HG02970 (cell line): ENCODE data around the gene DIP2C.
"Not testable (repeated sequence)": the region's sequence is repeated elsewhere in the genome, so short reads cannot be mapped to it uniquely, and the experiment has no call there.

Source experiments
- ATAC-seq: cut with Tn5 transposase; IDR thresholded peaks from one replicate; pipeline ENCODE4 v1.9.1; 2021; ENCODE audit warnings: mild to moderate bottlenecking, moderate library complexity, moderate number of reproducible peaks; ENCODE audit not compliant: unreplicated experiment, low FRiP score

The DIP2C gene

GRCh38 chr10:679556-679955 lies 9.9 kb downstream of the DIP2C start:
- ATAC-seq = no peak

DNA sequence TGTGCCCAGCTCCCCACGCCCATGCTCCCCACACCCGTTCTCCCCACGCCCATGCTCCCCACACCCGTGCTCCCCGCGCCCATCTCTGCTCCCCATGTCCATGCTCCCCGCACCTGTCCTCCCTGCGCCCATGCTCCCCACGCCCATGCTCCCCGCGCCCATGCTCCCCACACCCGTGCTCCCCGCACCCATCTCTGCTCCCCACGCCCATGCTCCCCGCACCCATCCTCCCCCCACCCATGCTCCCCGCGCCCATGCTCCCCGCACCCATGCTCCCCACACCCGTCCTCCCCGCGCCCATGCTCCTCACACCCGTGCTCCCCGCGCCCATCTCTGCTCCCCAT lies 10.8 kb downstream of the DIP2C start:
- not testable (repeated sequence) for ATAC-seq

DNA sequence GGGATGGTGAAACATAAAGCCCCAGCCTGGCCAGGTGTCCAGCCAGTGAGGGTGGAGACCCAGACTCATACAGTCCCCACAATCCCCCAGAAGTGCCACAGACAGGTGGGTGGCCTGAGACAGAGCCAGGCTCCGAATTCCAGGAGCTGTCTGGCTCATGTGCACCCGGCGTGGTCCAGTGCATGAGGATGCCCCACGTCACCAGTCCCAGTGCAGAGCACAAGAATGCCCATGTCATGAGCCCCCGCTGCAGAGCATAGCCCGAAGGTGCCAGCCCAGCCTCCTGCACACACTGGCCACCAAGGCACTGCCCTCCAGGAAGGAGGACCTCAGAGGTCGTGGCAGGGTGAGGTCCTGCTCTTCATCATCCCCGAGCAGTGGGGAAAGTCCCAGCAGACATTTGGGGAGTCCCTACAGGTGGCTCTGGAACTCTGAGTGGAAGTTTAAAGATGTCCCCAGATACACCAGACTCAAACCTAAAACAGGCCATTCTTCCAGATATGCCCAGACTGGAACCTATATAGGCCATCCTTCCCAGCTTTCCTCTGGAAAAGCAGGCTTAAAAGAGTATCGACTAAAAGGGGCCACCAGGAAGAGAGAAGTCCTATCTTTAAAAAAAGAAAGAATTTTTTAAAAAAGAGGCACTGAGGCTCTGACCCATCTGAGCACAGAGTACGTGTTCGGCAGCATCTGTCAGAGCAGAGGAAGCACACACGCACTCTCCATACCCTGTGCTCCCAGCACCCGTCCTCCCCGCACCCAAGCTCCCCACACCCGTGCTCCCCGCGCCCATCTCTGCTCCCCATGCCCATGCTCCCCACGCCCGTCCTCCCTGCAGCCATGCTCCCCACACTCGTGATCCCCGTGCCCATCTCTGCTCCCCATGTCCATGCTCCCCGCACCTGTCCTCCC lies 11.5 kb downstream of the DIP2C start:
- ATAC-seq = no peak

DNA sequence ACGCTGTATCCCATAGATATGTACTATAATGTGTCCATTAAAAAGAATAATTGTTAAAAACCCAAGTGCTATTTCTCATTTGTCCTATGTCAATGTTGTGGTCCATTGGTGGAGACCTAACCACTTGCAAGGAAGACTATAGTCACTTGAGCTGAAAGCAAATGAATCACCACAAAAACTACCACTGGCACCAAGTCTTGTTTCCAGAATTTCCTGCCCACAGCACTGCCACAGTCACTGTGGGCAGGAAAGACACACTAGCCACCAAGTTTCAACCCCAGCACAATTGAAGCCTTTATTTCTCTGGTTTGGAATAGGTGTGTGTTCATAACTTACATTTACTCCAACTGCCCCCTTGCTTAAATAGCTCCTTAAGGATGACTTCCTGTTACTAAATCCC lies 12.4 kb downstream of the DIP2C start:
- ATAC-seq = no peak

- ATAC-seq = no peak
Observed at GRCh38 chr10:676178-676577, 13.3 kb downstream of the DIP2C start.

DNA sequence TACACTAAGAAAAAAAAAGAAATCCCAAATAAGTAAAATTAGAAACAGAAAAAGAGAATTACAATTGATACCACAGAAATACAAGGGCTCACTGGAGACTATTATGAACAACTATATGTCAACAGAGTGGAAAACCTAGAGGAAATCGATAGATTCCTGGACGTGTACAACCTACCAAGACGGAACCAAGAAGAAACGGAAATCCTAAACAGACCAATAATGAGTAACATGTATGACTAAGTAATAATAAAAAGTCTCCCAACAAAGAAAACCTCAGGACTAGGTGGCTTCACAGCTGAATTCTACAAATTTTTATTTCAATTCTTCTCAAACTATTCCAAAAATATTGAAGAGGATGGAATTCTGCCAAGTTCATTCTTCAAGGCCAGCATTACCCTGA lies 13.9 kb downstream of the DIP2C start:
- ATAC-seq = no peak

DNA sequence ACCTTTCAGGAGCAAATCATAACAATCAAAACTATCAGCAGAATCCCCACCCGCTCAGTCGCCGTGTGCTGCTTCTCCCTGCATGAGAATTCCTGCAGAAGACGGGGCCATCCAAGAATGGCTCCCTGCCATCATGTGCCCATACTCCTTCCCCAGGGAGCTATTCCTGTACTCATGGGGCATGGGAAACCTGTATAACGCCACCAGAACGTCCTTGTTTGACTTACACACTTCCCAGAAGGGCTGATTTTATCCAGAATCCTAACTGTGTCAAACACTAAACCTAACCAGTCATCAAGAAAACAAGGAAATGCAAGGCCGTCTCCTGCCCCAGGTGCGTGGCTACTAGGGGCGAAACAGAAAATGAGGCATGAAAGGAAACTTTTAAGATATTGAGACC lies 16.0 kb downstream of the DIP2C start:
- no peak for ATAC-seq

- no peak for ATAC-seq
Observed at GRCh38 chr10:672992-673391, 16.5 kb downstream of the DIP2C start.

DNA sequence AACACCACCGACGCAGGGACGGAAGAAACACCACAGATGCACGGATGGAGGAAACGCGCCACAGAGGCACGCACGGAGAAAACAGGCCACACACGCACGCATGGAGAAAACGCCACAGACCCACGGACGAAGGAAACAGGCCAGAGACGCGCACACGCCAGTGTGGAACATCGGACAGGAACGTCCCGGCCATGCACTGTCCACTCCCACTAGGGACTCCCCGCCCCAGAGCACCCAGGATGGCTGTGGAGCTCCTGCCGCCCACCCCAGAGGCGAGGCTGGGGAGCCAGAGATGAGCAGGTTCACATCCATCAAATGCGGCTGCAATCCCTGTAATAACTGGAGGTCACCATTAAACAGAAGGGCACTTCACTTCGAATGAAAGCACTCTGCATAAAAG lies 17.3 kb downstream of the DIP2C start:
- ATAC-seq = no peak

- no peak for ATAC-seq
Observed at GRCh38 chr10:670990-671389, 18.5 kb downstream of the DIP2C start.

DNA sequence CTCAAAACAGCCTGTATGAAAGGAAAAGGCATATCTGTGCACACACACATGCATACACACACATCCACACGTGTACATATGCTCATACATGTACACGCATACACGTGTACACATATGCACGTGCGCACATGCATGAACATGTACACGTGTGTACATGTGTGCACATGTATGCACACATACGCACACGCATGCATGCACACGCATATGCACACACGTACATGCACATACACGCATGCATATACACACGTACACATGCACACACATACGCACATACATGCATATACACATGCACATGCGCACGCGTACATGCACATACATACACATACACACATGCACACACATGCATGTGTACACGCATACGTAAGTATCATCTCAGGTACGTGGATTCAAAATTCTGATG lies 19.4 kb downstream of the DIP2C start:
- no peak for ATAC-seq

DNA sequence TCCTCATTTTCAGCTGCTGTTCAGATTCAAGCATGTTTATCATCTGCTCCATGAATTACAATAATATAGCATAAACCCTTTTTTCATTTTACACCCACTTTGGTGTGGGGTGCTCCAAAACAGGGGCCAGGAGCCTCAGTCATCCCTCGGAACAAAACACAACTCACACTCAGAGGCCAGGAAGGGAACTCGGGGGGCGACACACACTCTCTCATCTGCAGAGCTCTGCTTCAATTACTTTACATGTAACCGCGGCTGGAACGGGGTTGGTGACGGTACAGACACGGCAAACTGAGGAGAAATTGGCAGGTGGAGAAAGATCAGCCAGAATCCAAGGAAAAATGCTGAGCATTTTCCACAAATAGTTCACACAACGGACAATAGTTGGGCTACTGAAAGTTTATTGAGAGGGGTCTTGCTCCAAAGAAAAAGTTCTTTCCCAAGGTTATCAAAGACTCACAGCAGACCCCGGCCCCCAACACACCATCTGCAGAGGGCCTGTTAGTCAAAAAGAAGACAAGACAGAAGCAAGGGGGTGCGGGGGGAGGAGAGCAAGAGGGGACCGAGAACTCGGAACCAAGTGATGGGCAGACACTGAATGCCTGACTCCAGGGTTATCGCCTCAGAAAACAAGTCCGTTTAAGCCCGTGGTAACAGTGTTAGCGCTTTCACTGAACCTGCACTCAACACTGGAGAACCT lies 20.5 kb downstream of the DIP2C start:
- ATAC-seq = no peak

DNA sequence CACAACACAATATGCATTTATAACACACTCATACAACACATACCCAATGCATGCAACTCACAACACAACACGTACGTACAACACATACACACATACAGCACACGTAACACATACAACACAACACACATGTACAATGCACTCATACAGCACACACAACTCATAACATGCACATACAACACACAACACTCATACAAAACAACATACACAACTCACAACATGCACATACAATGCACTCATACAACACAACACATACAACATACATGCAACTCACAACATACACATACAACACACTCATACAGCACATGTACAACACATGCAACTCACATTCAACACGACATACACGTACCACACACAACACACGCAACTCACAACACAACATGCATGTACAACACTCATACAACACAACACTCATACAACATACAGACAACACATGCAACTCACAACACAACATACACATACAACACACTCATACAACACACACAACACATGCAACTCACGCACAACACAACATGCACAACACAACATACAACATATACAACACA lies 21.8 kb downstream of the DIP2C start:
- ATAC-seq = no peak

GRCh38 chr10:667096-667495 lies 22.4 kb downstream of the DIP2C start:
- ATAC-seq = no peak

DNA sequence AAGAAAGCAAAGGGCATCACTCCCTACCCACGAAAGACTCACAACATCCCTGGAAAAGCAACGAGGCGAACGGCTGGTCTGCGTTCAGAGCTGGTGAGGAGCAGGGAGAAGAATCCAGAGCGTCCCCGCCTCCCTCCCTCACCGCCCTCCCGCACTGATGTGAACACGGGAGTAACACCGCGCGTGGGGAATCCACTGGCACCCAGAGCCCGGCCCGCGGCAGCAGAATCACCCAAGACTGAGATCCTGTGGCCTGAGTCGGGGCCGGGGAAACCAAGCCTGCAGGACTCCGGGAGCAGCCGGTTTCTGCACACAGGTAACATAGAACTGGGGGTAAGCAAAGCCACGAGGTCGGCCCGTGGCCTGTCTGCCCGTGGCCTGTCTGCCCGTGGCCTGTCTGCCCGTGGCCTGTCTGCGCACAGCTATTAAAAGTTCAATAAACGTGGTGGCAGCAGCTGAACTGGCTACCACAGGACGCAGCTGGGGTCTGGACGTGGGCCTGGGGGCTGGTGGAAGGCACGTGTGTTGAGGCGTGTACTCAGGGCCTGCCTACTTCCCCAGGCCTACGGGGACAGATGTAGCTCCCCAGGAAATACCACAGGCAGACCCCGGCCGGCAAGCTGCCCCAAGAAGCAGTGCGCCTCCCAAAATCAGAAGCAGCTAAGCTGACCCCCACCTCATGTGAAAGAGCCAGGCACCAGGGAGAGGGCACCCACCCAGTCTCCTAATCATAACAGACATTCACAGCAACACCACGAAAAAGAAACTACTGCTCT lies 23.0 kb downstream of the DIP2C start:
- no peak for ATAC-seq

DNA sequence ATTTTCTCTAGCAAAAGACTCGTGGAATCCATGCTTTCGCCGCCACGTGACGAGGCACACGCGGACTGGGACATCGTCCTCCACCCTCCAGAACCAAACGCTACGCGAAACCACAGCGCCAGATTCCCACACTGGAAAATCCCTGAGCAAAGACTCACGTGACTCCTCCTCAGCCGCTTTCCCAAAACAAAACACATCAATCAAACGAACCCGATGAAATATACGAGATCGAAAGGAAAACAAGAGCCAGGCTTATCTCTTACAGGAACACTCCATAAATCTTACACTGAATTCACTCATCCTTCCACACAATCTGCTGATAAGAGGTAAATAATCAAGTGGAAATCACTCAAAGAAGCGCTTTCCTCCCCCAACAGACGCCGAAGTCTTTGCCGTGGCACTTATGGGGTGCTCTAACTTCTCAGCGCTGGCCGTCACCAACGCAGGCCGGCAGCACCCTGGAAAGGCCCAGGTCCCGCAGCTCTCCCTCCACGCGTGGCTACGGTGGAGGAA lies 23.8 kb downstream of the DIP2C start:
- no peak for ATAC-seq

DNA sequence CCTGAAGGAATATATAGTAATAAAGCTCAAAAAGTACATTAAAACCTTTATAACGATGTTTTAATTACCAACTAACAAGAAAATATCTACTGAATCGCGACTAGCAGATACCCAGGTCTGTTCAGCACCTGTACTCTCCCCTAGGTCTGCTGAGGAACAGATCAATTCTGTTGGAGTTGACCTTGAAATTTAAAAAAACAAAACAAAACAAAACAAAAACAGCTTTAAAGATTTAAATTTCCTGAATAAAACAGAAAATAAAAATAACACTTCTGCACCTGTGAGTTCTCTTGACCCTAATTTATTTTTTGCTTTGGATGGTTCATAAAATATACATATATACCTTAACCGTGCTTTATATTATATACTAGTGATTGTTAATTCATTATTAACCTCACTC lies 24.6 kb downstream of the DIP2C start:
- ATAC-seq = no peak

- ATAC-seq = no peak
Observed at GRCh38 chr10:664301-664700, 25.2 kb downstream of the DIP2C start.

DNA sequence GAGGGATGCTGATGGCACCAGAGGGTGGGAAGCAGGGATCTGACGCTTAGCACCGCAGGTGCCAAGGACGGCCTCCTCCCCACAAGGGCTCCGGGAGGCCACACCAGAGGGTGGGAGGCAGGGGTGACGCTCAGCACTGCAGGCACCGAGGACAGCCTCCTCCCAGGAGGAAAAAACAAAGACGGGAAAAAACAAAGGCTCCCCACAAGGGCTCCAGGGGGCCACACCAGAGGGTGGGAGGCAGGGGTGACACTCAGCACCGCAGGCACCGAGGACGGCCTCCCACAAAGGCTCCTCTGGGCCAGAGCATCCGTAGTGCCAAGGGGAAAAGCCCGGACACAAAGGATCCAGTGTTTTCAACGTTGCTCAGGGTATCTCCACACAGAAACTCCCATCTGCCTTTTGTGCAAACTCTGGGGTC lies 25.6 kb downstream of the DIP2C start:
- ATAC-seq = no peak

DNA sequence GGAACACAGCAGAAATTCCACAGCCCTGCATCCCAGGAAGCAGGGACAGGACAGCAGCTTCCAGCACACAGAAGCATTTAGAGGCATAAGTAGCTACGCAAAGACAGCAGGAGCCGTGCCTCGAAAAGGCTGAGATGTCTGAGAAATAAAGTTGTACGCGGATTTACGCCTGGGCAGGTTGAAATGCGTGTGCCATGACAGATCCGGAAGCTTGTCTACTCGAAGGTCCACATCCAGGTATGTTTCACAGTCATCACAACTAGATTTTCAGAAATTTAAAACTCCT lies 26.1 kb downstream of the DIP2C start:
- no peak for ATAC-seq
